ENCODE measurements around the gene ERICH6B.

Gene ERICH6B

DNA sequence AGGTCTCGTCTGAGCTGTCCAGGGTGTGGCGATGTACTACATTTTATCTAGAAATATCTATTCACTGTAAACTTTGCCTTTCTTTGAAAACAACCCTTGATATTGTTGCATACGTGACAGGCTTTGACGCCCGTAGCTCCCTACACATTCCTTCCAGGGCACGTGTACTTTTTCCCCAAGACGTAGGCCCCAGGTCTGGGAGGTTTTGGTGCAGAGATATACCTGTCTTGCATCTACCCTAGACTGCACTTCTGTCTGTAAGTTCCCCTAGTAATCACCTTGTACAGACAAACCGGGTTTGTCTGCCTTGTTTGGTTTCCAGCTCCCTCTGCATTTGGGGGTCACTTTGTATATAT lies 69.2 kb downstream of the ERICH6B start:
- Histone ChIP-seq H3K4me3 (no peak overlapping the region), H3K9me3 (no peaks in the 10 kb centered on the region), H3K36me3 (no peaks in the 10 kb centered on the region), H3K27ac (no peak overlapping the region), H3K27me3 (peaks cover 0 to 5% of the 10 kb centered on the region in 2 donors), H3K4me1 (no peaks in the 10 kb centered on the region)
- intact Hi-C loops (cut with DNase I; ENCODE audit: low total_unique reads) = no loop called here
- DNase-seq = no peak
- TF ChIP-seq, protein P1, sequence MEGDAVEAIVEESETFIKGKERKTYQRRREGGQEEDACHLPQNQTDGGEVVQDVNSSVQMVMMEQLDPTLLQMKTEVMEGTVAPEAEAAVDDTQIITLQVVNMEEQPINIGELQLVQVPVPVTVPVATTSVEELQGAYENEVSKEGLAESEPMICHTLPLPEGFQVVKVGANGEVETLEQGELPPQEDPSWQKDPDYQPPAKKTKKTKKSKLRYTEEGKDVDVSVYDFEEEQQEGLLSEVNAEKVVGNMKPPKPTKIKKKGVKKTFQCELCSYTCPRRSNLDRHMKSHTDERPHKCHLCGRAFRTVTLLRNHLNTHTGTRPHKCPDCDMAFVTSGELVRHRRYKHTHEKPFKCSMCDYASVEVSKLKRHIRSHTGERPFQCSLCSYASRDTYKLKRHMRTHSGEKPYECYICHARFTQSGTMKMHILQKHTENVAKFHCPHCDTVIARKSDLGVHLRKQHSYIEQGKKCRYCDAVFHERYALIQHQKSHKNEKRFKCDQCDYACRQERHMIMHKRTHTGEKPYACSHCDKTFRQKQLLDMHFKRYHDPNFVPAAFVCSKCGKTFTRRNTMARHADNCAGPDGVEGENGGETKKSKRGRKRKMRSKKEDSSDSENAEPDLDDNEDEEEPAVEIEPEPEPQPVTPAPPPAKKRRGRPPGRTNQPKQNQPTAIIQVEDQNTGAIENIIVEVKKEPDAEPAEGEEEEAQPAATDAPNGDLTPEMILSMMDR (IDR thresholded peaks at IDR 0.05) = no peak

DNA sequence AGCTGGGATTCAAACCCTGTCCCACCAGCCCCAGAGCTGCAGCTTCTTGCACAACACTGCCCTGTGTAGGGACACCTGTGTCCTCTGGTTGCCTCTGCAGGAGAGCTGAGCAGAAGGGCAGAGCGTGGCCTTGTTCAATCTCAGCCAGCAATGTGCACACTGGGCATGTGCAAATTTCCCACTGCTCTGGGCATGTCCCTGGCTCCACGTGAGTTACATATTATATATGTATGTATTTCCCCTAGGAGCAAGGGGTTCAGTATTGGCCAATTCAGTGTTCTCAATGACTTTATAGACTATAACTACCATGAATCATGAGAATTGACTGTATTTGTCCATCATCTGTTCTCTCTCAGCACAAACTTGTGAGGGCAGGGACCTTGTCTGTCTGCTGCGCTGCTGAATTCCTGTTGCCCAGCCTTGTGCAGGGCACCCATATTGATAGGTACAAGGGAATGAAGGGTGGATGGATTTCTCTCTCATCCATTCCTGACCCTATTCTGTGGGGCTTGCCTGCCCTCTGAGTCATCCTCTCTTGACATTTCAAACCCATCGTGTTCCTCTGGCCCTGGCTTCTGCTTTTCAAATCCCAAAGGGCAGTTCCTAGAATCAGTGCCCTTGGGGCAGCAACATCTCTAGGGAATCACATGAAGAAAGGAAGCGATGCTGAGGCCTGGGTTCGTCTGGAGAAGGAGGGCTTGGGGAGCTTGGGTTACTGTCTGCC lies 69.7 kb downstream of the ERICH6B start:
- intact Hi-C loops (cut with DNase I; ENCODE audit: low total_unique reads) = no loop called here
- Histone ChIP-seq H3K36me3 (no peaks in the 10 kb centered on the region), H3K4me3 (no peak overlapping the region), H3K27ac (no peak overlapping the region), H3K27me3 (peaks cover 0 to 5% of the 10 kb centered on the region in 2 donors), H3K9me3 (no peaks in the 10 kb centered on the region), H3K4me1 (no peaks in the 10 kb centered on the region)
- TF ChIP-seq, protein P1 (IDR thresholded peaks at IDR 0.05) = no peak
- no peak for DNase-seq

DNA sequence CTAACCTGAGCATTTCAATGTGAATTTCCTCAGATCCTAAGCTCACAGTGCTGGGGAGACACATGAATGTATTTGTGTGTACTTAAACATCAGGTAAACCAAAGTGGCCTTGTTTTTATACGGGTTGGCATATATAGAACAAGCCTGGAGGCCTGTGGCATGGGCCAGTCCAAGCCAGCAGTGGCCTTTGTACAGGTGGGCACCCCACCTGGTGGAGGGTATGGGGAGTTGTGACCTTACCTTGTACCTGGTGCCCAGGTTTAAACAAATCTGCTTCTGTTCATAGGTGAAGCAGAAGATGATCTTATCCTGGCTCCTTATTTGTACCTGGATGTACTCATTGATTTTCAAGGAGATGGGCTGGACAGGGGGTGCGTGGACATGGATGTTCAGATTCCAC lies 71.0 kb downstream of the ERICH6B start:
- H3K36me3 ChIP-seq = no peaks in the 10 kb centered on the region
- H3K9me3 ChIP-seq = no peaks in the 10 kb centered on the region
- TF ChIP-seq, protein P1 (IDR thresholded peaks at IDR 0.05) = no peak
- no peak overlapping the region for H3K4me3 ChIP-seq
- no peaks in the 10 kb centered on the region for H3K4me1 ChIP-seq
- H3K27me3 ChIP-seq = peaks cover 0 to 5% of the 10 kb centered on the region in 2 donors
- no peak overlapping the region for H3K27ac ChIP-seq
- intact Hi-C loops (cut with DNase I; ENCODE audit: low total_unique reads) = no loop called here
- no peak for DNase-seq

DNA sequence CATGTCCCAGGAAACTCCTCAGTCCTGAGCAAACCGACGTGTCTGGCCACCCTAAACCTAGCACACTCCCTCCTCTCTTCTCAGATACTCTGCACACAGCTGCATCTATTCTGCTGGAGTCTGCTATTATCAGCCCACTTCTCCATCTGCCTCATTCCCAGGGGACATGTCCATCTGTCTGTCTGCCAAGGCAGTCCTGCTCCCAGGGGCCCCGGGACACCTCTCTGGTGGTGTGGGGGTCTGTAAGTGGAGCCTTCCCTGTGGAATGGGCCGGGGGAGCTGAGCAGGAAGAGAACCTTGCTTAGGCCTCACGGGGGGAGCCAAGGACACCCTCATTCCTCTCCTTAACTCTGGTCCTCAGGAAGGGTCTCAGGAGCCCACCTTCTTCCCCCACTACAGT lies 72.7 kb downstream of the ERICH6B start:
- H3K27me3 ChIP-seq = peaks cover 0 to 5% of the 10 kb centered on the region in 2 donors
- no peaks in the 10 kb centered on the region for H3K9me3 ChIP-seq
- no peak for DNase-seq
- H3K27ac ChIP-seq = no peak overlapping the region
- H3K4me1 ChIP-seq = no peaks in the 10 kb centered on the region
- H3K36me3 ChIP-seq = no peaks in the 10 kb centered on the region
- TF ChIP-seq, protein P1 (IDR thresholded peaks at IDR 0.05) = no peak
- H3K4me3 ChIP-seq = no peak overlapping the region
- intact Hi-C loops (cut with DNase I; ENCODE audit: low total_unique reads) = no loop called here

DNA sequence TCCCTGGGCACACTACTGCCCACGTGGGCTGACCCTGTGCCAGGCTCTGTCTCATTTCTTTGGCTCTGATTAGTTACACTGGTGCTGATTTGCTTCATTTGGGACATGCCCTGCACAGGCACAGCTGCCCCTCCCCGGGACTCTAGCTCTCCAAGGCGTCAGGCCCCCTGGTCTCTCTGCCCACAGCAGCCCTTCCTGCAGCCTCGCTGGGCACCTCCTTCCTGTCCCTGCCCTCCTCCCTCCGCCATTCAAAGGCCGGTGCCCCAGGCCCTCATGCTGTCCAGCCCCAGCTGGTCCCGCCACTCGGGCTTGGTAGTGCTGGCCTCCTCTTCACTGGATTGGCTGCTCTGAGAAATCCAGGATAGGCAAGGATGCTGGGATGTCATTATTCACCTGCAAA lies 73.1 kb downstream of the ERICH6B start:
- Histone ChIP-seq H3K36me3 (no peaks in the 10 kb centered on the region), H3K9me3 (no peaks in the 10 kb centered on the region), H3K27me3 (peaks cover 0 to 3% of the 10 kb centered on the region in 2 donors), H3K27ac (no peak overlapping the region), H3K4me1 (no peaks in the 10 kb centered on the region), H3K4me3 (no peak overlapping the region)
- no peak for DNase-seq
- intact Hi-C loops (cut with DNase I; ENCODE audit: low total_unique reads) = no loop called here
- TF ChIP-seq, protein P1 (IDR thresholded peaks at IDR 0.05) = no peak

DNA sequence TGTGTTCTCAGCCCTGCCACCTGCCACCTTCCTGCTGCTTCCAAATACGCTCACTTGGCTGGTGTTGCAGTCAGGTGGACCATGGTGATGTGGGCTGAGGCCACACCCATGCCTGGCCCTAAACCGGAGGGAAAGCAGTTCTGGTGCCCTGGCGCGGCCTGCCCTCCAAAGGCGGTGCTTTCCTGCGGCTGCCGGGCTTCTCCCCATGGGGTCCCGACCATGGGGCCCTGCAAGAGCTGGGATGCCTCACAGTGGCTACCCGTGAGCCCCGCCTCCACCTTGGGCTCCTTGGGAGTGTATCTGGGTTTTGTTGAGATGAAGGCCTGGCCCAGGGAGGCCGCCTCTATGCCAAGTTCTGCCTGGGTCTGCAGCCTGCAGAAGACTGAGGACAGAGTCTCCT lies 73.7 kb downstream of the ERICH6B start:
- H3K27ac ChIP-seq = no peak overlapping the region
- no peaks in the 10 kb centered on the region for H3K36me3 ChIP-seq
- intact Hi-C loops (cut with DNase I; ENCODE audit: low total_unique reads) = no loop called here
- no peak overlapping the region for H3K4me3 ChIP-seq
- TF ChIP-seq, protein P1 (IDR thresholded peaks at IDR 0.05) = no peak
- H3K4me1 ChIP-seq = no peaks in the 10 kb centered on the region
- H3K27me3 ChIP-seq = no peaks in the 10 kb centered on the region
- no peaks in the 10 kb centered on the region for H3K9me3 ChIP-seq
- no peak for DNase-seq

Data from tibial artery (tissue), 4 donors.